ENCODE results near the gene CHRND.

Gene CHRND

GRCh38 chr2:232511336-232511890, 14.5 kb upstream of the CHRND start:
- peaks cover 45% of the 10 kb centered on the region for H3K27me3 ChIP-seq (ENCODE audit: insufficient read depth, low read length)
- no peak overlapping the region for H2AFZ ChIP-seq (ENCODE audit: low read length, unreplicated experiment)
- no peak overlapping the region for H3K4me3 ChIP-seq (ENCODE audit: low read depth, low read length)
- H3K36me3 ChIP-seq (ENCODE audit: insufficient read depth, low read length): no peaks in the 10 kb centered on the region
- H3K27ac ChIP-seq (ENCODE audit: low read depth, low read length): no peak overlapping the region
- H3K79me2 ChIP-seq (ENCODE audit: control insufficient read depth, insufficient read depth, low read length, unreplicated experiment): no peaks in the 10 kb centered on the region
- no peaks in the 10 kb centered on the region for H3K4me1 ChIP-seq (ENCODE audit: control insufficient read depth, insufficient read depth, low read length, unreplicated experiment)

- no peak overlapping the region for H3K27ac ChIP-seq (ENCODE audit: low read depth, low read length)
These were observed 13.4 kb upstream of the CHRND start for GRCh38 chr2:232512602-232513001.

DNA sequence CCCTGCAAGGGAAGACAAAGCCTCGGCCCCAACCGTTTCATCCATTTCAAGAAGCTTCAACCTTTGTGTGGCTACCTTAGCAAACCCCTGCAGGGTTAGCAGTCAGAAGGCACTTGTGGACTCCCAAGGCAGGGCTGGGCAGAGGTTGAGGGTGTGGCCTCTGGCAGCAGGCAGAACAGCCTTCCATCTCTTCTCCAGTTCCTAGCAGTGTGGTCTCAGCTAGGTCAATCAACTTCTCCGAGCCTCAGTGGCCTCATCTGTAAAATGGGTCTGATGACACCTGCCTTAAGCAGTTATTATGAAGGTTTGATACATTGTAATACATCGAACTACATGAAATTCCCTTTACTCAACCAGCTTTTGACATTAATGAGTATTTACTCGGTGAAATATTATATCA, 12.6 kb upstream of the CHRND start:
- H3K27me3 ChIP-seq (ENCODE audit: insufficient read depth, low read length): peaks cover 32% of the 10 kb centered on the region
- H3K27ac ChIP-seq (ENCODE audit: low read depth, low read length): no peak overlapping the region
- no peaks in the 10 kb centered on the region for H3K36me3 ChIP-seq (ENCODE audit: insufficient read depth, low read length)
- no peaks in the 10 kb centered on the region for H3K4me1 ChIP-seq (ENCODE audit: control insufficient read depth, insufficient read depth, low read length, unreplicated experiment)
- no peak overlapping the region for H3K4me3 ChIP-seq (ENCODE audit: low read depth, low read length)
- no peaks in the 10 kb centered on the region for H3K79me2 ChIP-seq (ENCODE audit: control insufficient read depth, insufficient read depth, low read length, unreplicated experiment)
- no peak overlapping the region for H2AFZ ChIP-seq (ENCODE audit: low read length, unreplicated experiment)

More at GRCh38 chr2:232512602-232513001, 13.4 kb upstream of the CHRND start:
- no peak overlapping the region for H3K4me3 ChIP-seq (ENCODE audit: low read depth, low read length)
- H3K27me3 ChIP-seq (ENCODE audit: insufficient read depth, low read length): peaks cover 39% of the 10 kb centered on the region
- no peaks in the 10 kb centered on the region for H3K79me2 ChIP-seq (ENCODE audit: control insufficient read depth, insufficient read depth, low read length, unreplicated experiment)
- no peaks in the 10 kb centered on the region for H3K36me3 ChIP-seq (ENCODE audit: insufficient read depth, low read length)
- no peaks in the 10 kb centered on the region for H3K4me1 ChIP-seq (ENCODE audit: control insufficient read depth, insufficient read depth, low read length, unreplicated experiment)
- H2AFZ ChIP-seq (ENCODE audit: low read length, unreplicated experiment): no peak overlapping the region

DNA sequence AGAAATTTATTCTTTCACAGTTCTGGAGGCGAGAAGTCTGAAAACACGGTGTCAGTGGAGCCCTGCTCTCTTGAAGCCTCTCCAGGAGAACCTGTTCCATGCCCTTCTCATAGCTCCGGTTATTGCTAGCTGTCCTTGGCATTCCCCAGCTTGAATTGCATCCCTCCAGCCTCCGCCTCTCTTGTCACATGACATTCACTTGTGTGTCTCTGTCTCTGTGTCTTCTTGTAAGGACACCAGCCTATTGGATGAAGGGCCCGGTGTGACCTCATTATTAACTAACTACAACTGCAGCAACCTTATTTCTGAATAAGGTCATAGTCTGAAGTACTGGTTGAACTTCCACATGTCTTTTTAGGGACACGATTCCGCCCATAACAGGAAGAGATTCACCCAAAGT, 10.3 kb upstream of the CHRND start:
- H3K36me3 ChIP-seq (ENCODE audit: insufficient read depth, low read length): no peaks in the 10 kb centered on the region
- no peak overlapping the region for H2AFZ ChIP-seq (ENCODE audit: low read length, unreplicated experiment)
- no peaks in the 10 kb centered on the region for H3K79me2 ChIP-seq (ENCODE audit: control insufficient read depth, insufficient read depth, low read length, unreplicated experiment)
- H3K27me3 ChIP-seq (ENCODE audit: insufficient read depth, low read length): peaks cover 52% of the 10 kb centered on the region
- no peaks in the 10 kb centered on the region for H3K4me1 ChIP-seq (ENCODE audit: control insufficient read depth, insufficient read depth, low read length, unreplicated experiment)
- no peak overlapping the region for H3K4me3 ChIP-seq (ENCODE audit: low read depth, low read length)
- no peak overlapping the region for H3K27ac ChIP-seq (ENCODE audit: low read depth, low read length)

DNA sequence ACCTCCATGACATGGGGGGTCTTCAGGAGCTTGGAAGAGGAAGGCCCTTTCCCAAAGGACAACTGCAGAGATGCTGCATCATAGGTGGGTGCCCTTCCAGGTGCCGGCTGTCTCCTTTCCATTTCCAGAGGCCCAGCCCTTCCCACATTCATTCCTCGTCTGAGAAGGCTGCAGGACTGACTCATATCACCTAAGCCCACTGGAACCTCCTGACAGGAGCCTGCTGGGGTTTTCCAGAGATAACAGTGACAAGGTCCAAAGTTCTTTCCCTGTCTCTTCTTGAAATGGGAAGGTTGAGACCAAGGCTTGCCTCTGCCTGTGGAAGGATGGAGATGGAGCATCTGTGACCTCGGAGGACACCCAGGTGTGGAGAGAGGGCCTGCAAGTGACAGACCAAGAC, 9.4 kb upstream of the CHRND start:
- Histone ChIP-seq H3K36me3 (ENCODE audit: insufficient read depth, low read length) (no peaks in the 10 kb centered on the region), H3K4me3 (ENCODE audit: low read depth, low read length) (no peak overlapping the region), H3K27me3 (ENCODE audit: insufficient read depth, low read length) (peaks cover 57% of the 10 kb centered on the region), H2AFZ (ENCODE audit: low read length, unreplicated experiment) (no peak overlapping the region), H3K27ac (ENCODE audit: low read depth, low read length) (no peak overlapping the region), H3K4me1 (ENCODE audit: control insufficient read depth, insufficient read depth, low read length, unreplicated experiment) (no peaks in the 10 kb centered on the region), H3K79me2 (ENCODE audit: control insufficient read depth, insufficient read depth, low read length, unreplicated experiment) (no peaks in the 10 kb centered on the region)

- no peaks in the 10 kb centered on the region for H3K4me1 ChIP-seq (ENCODE audit: control insufficient read depth, insufficient read depth, low read length, unreplicated experiment)
- peaks cover 65% of the 10 kb centered on the region for H3K27me3 ChIP-seq (ENCODE audit: insufficient read depth, low read length)
- H3K79me2 ChIP-seq (ENCODE audit: control insufficient read depth, insufficient read depth, low read length, unreplicated experiment): no peaks in the 10 kb centered on the region
- no peak overlapping the region for H3K27ac ChIP-seq (ENCODE audit: low read depth, low read length)
- no peaks in the 10 kb centered on the region for H3K36me3 ChIP-seq (ENCODE audit: insufficient read depth, low read length)
- no peak overlapping the region for H2AFZ ChIP-seq (ENCODE audit: low read length, unreplicated experiment)
- no peak overlapping the region for H3K4me3 ChIP-seq (ENCODE audit: low read depth, low read length)
These were observed 7.1 kb upstream of the CHRND start for GRCh38 chr2:232518844-232519243.

GRCh38 chr2:232519581-232520438, 6.2 kb upstream of the CHRND start, which contains the start of gene PRSS56:
Gene PRSS56, plus strand, starts transcription at chr2:232520388. Its CDS starts 211 bp downstream, at chr2:232520599.
- Histone ChIP-seq H3K79me2 (ENCODE audit: control insufficient read depth, insufficient read depth, low read length, unreplicated experiment) (no peaks in the 10 kb centered on the region), H3K27me3 (ENCODE audit: insufficient read depth, low read length) (peaks cover 65% of the 10 kb centered on the region)

GRCh38 chr2:232520489-232520888, 5.5 kb upstream of the CHRND start:
- Histone ChIP-seq H3K36me3 (ENCODE audit: insufficient read depth, low read length) (no peaks in the 10 kb centered on the region), H2AFZ (ENCODE audit: low read length, unreplicated experiment) (no peak overlapping the region), H3K27me3 (ENCODE audit: insufficient read depth, low read length) (peaks cover 61% of the 10 kb centered on the region), H3K4me3 (ENCODE audit: low read depth, low read length) (no peak overlapping the region), H3K79me2 (ENCODE audit: control insufficient read depth, insufficient read depth, low read length, unreplicated experiment) (no peaks in the 10 kb centered on the region), H3K4me1 (ENCODE audit: control insufficient read depth, insufficient read depth, low read length, unreplicated experiment) (no peaks in the 10 kb centered on the region), H3K27ac (ENCODE audit: low read depth, low read length) (no peak overlapping the region)

More at GRCh38 chr2:232519581-232520438, 6.2 kb upstream of the CHRND start, which contains the start of gene PRSS56:
- Histone ChIP-seq H3K36me3 (ENCODE audit: insufficient read depth, low read length) (no peaks in the 10 kb centered on the region), H3K4me1 (ENCODE audit: control insufficient read depth, insufficient read depth, low read length, unreplicated experiment) (no peaks in the 10 kb centered on the region), H3K4me3 (ENCODE audit: low read depth, low read length) (no peak within 1 kb of the TSS), H3K27ac (ENCODE audit: low read depth, low read length) (no peak within 1 kb of the TSS), H2AFZ (ENCODE audit: low read length, unreplicated experiment) (no peak within 1 kb of the TSS)

DNA sequence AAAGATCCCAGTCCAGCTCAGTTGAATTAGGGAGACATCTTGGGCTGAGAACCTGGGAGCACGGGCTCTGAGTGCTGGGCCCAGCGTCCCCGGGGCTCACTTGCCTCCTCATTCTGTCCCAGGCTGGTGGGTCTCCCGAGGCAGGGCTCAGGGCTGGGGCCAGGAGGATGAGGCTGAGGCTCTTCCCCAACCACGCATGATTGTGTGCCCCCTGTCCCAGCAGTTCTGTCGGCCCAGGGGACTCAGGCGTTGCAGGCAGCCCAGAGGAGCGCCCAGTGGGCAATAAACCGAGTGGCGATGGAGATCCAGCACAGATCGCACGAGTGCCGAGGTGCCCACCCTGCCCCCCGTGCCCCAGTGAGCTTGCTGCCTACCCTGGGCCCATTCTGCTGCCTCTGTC, 4.9 kb upstream of the CHRND start:
- Histone ChIP-seq H2AFZ (ENCODE audit: low read length, unreplicated experiment) (no peak overlapping the region), H3K27me3 (ENCODE audit: insufficient read depth, low read length) (peaks cover 60% of the 10 kb centered on the region), H3K27ac (ENCODE audit: low read depth, low read length) (no peak overlapping the region), H3K4me1 (ENCODE audit: control insufficient read depth, insufficient read depth, low read length, unreplicated experiment) (no peaks in the 10 kb centered on the region), H3K36me3 (ENCODE audit: insufficient read depth, low read length) (no peaks in the 10 kb centered on the region), H3K4me3 (ENCODE audit: low read depth, low read length) (no peak overlapping the region), H3K79me2 (ENCODE audit: control insufficient read depth, insufficient read depth, low read length, unreplicated experiment) (no peaks in the 10 kb centered on the region)

GRCh38 chr2:232521959-232522622, 3.9 kb upstream of the CHRND start:
- no peaks in the 10 kb centered on the region for H3K79me2 ChIP-seq (ENCODE audit: control insufficient read depth, insufficient read depth, low read length, unreplicated experiment)
- no peaks in the 10 kb centered on the region for H3K4me1 ChIP-seq (ENCODE audit: control insufficient read depth, insufficient read depth, low read length, unreplicated experiment)
- H3K27me3 ChIP-seq (ENCODE audit: insufficient read depth, low read length): peaks cover 60% of the 10 kb centered on the region
- H3K27ac ChIP-seq (ENCODE audit: low read depth, low read length): no peak overlapping the region
- H3K36me3 ChIP-seq (ENCODE audit: insufficient read depth, low read length): no peaks in the 10 kb centered on the region
- no peak overlapping the region for H3K4me3 ChIP-seq (ENCODE audit: low read depth, low read length)
- H2AFZ ChIP-seq (ENCODE audit: low read length, unreplicated experiment): no peak overlapping the region
